Lower leg skin (tissue), 4 donors: ENCODE results near the gene B4GALT2. TPM values are rescaled to one million over a fixed set of nuclear protein-coding genes. Genes with fewer than 3 reads are reported as not detected.

Source experiments
- DNase-seq, 2 donors: peaks; one replicate each; pipeline ENCODE4 v3.0.0-alpha.2; 2019; ENCODE audit warnings: low spot score in 2 of 2
- H3K4me3 ChIP-seq: fragments of 200-600 bp; sonication (generic); 2 replicates; pipeline ENCODE4 v1.5.1; 2017; ENCODE audit warnings: mild to moderate bottlenecking, low read depth; ENCODE audit not compliant: poor library complexity, severe bottlenecking
- POLR2A ChIP-seq, 2 donors: fragments of 450-650 bp; IDR thresholded peaks; one replicate each; pipeline ENCODE4 v1.6.1; 2016 to 2017; ENCODE audit warnings: antibody characterized with exemption in 2 of 2, mild to moderate bottlenecking in 1 of 2, moderate library complexity in 1 of 2
- whole genome bisulfite sequencing, 2 donors: methylation state at CpG; one replicate each; pipeline ENCODE4 v1.1.5; 2018; 5-methylcytosine and 5-hydroxymethylcytosine counted together
- intact Hi-C: fragments of 100-400 bp; cut with DNase I; formaldehyde crosslinking; loops from one replicate; pipeline ENCODE4 v1.15.0; 2023; ENCODE audit warnings: low total_unique reads
- total RNA-seq, 4 donors: library from RNA; depleted of rRNA; stranded (reverse); fragments of >200 nt; gene quantifications; one replicate each; pipeline ENCODE4 v1.1.0, GENCODE V29; 2016
- TF ChIP-seq, protein P1 (sequence below), 3 donors: fragments of 450-650 bp; IDR thresholded peaks; one replicate each; pipeline ENCODE4 v1.5.1; 2016; ENCODE audit warnings: antibody characterized with exemption in 3 of 3, mild to moderate bottlenecking in 3 of 3, moderate library complexity in 2 of 3

Gene B4GALT2
- total RNA-seq, 4 donors from 2014 or later, result 21.6 to 50.5 (median 30.3) TPM

- intact Hi-C loops, result no loop called here
- WGBS, 2 donors, result 84 to 96% methylated on average over 5 to 6 of the region's 7 CpGs
Observed at GRCh38 chr1:43957407-43958040, 21.5 kb upstream of the B4GALT2 start.

DNA sequence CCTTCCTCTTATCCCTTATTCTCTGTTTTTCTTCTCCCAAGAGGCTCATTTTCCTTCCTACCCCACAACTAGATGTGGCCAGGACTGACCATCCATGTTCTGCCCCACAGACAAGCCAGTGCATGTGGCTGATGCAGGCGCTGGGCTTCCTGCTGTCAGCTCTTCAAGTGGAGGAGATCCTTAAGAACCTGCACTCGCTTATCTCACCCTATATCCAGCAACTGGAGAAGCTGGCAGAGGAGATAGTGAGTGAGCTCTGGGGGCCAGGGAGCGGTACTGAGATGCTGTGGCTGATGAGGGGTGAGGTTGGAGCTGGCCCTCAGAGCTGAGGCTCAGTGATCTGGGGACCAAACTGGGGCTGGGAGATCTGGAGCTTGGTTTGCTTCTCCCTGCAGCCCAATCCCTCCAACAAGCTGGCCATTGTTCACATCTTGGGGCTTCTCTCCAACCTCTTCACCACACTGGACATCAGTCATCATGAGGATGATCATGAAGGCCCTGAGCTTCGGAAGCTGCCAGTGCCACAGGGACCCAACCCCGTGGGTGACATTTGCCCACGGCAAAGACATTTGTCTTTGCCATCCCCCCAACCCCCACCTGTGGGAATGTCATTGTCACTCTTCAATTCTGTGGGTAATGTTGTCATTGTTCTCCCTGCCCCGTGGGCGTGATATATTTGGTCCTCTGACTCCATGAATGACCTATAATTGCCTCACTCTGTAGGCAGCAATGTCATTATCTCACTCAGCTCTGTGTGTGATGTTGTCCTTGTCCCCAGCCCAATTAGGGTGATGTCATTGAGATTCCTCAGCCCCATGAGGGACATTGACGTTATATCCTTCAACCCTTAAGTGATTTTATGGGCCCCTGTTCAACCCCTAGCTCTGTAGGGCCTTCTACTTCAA, 20.4 kb upstream of the B4GALT2 start:
- WGBS, 2 donors, result 90 to 92% methylated on average over 9 of the region's 9 CpGs
- intact Hi-C loops, result no loop called here
- TF ChIP-seq POLR2A (IDR thresholded peaks at IDR 0.05), result no peak
- TF ChIP-seq, protein P1, sequence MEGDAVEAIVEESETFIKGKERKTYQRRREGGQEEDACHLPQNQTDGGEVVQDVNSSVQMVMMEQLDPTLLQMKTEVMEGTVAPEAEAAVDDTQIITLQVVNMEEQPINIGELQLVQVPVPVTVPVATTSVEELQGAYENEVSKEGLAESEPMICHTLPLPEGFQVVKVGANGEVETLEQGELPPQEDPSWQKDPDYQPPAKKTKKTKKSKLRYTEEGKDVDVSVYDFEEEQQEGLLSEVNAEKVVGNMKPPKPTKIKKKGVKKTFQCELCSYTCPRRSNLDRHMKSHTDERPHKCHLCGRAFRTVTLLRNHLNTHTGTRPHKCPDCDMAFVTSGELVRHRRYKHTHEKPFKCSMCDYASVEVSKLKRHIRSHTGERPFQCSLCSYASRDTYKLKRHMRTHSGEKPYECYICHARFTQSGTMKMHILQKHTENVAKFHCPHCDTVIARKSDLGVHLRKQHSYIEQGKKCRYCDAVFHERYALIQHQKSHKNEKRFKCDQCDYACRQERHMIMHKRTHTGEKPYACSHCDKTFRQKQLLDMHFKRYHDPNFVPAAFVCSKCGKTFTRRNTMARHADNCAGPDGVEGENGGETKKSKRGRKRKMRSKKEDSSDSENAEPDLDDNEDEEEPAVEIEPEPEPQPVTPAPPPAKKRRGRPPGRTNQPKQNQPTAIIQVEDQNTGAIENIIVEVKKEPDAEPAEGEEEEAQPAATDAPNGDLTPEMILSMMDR (IDR thresholded peaks at IDR 0.05), result no peak
- no peak overlapping the region for H3K4me3 ChIP-seq
- DNase-seq, result no peak

More at GRCh38 chr1:43957407-43958040, 21.5 kb upstream of the B4GALT2 start:
- no peak overlapping the region for H3K4me3 ChIP-seq
- no peak for DNase-seq
- TF ChIP-seq POLR2A (IDR thresholded peaks at IDR 0.05), result no peak
- TF ChIP-seq, protein P1 (IDR thresholded peaks at IDR 0.05), result no peak

DNA sequence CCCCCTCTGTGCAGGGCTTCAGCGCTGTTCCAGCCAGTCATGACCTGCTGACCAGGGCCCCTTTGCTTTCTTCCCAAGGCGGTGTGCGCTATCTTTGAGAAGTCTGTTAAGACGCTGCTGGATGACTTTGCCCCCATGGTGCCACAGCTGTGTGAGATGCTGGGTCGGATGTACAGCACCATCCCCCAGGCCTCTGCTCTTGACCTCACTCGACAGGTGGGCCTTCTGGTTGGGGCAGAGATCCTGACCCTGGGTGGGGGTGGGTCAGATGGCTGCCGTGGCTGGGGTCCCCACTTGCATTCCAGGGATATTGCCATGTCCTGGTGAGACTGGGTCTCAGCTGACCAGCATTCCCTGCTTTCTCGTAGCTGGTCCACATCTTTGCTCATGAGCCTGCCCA, 18.2 kb upstream of the B4GALT2 start:
- intact Hi-C loops, result no loop called here
- no peak for DNase-seq
- no peak overlapping the region for H3K4me3 ChIP-seq
- WGBS, 2 donors, result 89 to 92% methylated on average over 8 of the region's 8 CpGs
- TF ChIP-seq POLR2A (IDR thresholded peaks at IDR 0.05), result no peak
- TF ChIP-seq, protein P1 (IDR thresholded peaks at IDR 0.05), result no peak

DNA sequence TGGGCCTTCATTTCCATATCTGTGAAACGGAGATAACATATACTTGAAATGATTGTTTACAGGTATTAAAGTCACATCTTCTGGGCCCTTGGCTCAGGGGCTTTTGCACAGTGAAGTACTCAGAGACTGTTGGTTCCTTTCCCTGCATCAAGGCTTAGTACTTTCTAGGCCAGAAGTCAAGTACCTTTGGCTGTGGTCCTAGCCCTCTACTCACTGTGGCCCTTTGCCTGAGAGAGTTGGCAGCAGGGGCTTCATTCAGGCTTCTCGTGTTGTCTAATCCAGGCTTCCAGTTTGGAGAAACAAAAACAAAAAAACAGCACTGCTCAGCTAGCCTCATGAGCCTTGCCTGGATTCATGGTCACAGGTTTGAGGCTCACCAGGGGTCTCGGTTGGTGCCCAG, 17.3 kb upstream of the B4GALT2 start:
- 91 to 93% methylated on average over 3 of the region's 3 CpGs for WGBS, 2 donors

DNA sequence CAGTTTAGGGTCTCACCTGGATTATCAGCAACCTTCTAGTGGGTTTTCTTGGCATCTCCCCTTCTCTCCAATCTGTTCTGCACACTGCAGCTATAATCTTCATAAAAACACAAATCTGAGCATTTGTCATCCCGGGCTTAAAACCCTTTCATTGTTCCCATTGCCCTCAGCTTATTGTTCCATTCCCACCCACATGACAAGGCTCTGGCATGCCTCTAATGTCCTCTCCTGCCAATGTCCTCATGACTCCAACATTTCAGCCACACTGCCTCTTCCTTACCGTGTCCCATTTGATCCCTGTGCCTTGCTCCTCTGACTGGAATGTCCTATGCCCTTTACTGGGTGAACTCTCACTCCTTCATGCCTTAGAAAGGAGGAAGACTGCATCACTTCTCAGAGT, 16.7 kb upstream of the B4GALT2 start:
- no peak for DNase-seq
- H3K4me3 ChIP-seq, result no peak overlapping the region
- TF ChIP-seq, protein P1 (IDR thresholded peaks at IDR 0.05), result no peak
- TF ChIP-seq POLR2A (IDR thresholded peaks at IDR 0.05), result no peak
- intact Hi-C loops, result no loop called here
- WGBS, 2 donors, result 83 to 87% methylated on average over 2 of the region's 2 CpGs

More for the DNA sequence above, 17.3 kb upstream of the B4GALT2 start:
- intact Hi-C loops, result no loop called here
- DNase-seq, result no peak
- TF ChIP-seq, protein P1 (IDR thresholded peaks at IDR 0.05), result no peak
- no peak for TF ChIP-seq POLR2A (IDR thresholded peaks at IDR 0.05)
- H3K4me3 ChIP-seq, result no peak overlapping the region
